GM23338 (cell line): ENCODE data around the gene PHKB. TPM values are rescaled to one million over a fixed set of nuclear protein-coding genes. Genes with fewer than 3 reads are reported as not detected.

Source experiments
- ATAC-seq: fragments of 200-7000 bp; cut with Tn5 transposase; 3 replicates; pipeline ENCODE4 v1.9.1; 2020
- DNase-seq: peaks from one replicate; pipeline ENCODE4 v3.0.0-alpha.2; 2015; ENCODE audit warnings: low spot score
- H2AFZ ChIP-seq: fragments of 200-600 bp; sonication (generic); 2 replicates; pipeline ENCODE4 v1.8.0; 2016; ENCODE audit warnings: antibody characterized with exemption, mild to moderate bottlenecking, moderate library complexity
- H3F3A ChIP-seq: fragments of 200-600 bp; sonication (generic); replicated peaks from 2 replicates; pipeline ENCODE4 v1.8.0; 2017; ENCODE audit warnings: antibody characterized with exemption, mixed run types, low read depth
- H3K27ac ChIP-seq: fragments of 200-600 bp; sonication (generic); 2 replicates; pipeline ENCODE4 v1.6.1; 2016; ENCODE audit warnings: low read depth
- H3K27me3 ChIP-seq: fragments of 200-600 bp; sonication (generic); 2 replicates; pipeline ENCODE4 v1.8.0; 2016; ENCODE audit warnings: mild to moderate bottlenecking, mixed run types, moderate library complexity; ENCODE audit not compliant: insufficient read depth
- H3K36me3 ChIP-seq: fragments of 200-600 bp; sonication (generic); 2 replicates; pipeline ENCODE4 v1.8.0; 2016; ENCODE audit warnings: mild to moderate bottlenecking; ENCODE audit not compliant: insufficient read depth
- H3K4me1 ChIP-seq: fragments of 200-600 bp; sonication (generic); 2 replicates; pipeline ENCODE4 v1.8.0; 2016; ENCODE audit warnings: mild to moderate bottlenecking, moderate library complexity; ENCODE audit not compliant: insufficient read depth
- H3K4me2 ChIP-seq: fragments of 200-600 bp; sonication (generic); 2 replicates; pipeline ENCODE4 v1.7.1; 2017; ENCODE audit warnings: mixed run types
- H3K4me3 ChIP-seq: fragments of 200-600 bp; sonication (generic); 2 replicates; pipeline ENCODE4 v1.6.1; 2016; ENCODE audit warnings: mixed run types
- H3K79me2 ChIP-seq: fragments of 200-600 bp; sonication (generic); replicated peaks from 2 replicates; pipeline ENCODE4 v1.8.0; 2017; ENCODE audit warnings: mild to moderate bottlenecking; ENCODE audit not compliant: insufficient read depth
- H3K9me2 ChIP-seq: fragments of 200-600 bp; sonication (generic); 2 replicates; pipeline ENCODE4 v1.8.0; 2017; ENCODE audit not compliant: insufficient read depth
- H4K20me1 ChIP-seq: fragments of 200-600 bp; sonication (generic); replicated peaks from 2 replicates; pipeline ENCODE4 v1.8.0; 2017; ENCODE audit warnings: mild to moderate bottlenecking; ENCODE audit not compliant: insufficient read depth
- H3K27ac Mint-ChIP-seq: 2 replicates; pipeline ENCODE4 v1.8.0; 2020; ENCODE audit warnings: inconsistent platforms, mild to moderate bottlenecking, moderate library complexity, mixed read lengths
- H3K27me3 Mint-ChIP-seq: 3 replicates; pipeline ENCODE4 v1.8.0; 2022; ENCODE audit warnings: low read depth, mild to moderate bottlenecking, moderate library complexity, mixed read lengths, inconsistent platforms; ENCODE audit not compliant: insufficient read depth, poor library complexity
- H3K36me3 Mint-ChIP-seq: 3 replicates; pipeline ENCODE4 v1.8.0; 2021; ENCODE audit warnings: low read depth, mild to moderate bottlenecking, inconsistent platforms, moderate library complexity, mixed read lengths
- H3K4me1 Mint-ChIP-seq: 3 replicates; pipeline ENCODE4 v1.8.0; 2020; ENCODE audit warnings: mild to moderate bottlenecking, inconsistent platforms, mixed read lengths
- H3K4me3 Mint-ChIP-seq: 3 replicates; pipeline ENCODE4 v1.8.0; 2021; ENCODE audit warnings: moderate library complexity, mild to moderate bottlenecking, inconsistent platforms, mixed read lengths
- H3K9me3 Mint-ChIP-seq: 3 replicates; pipeline ENCODE4 v1.8.0; 2020; ENCODE audit warnings: moderate library complexity, mild to moderate bottlenecking, inconsistent platforms, mixed read lengths
- CREB1 ChIP-seq: fragments of 250-450 bp; sonication (Bioruptor Pico); IDR thresholded peaks from 2 replicates; pipeline ENCODE4 v1.5.0; 2020; ENCODE audit warnings: low read depth, mild to moderate bottlenecking, moderate library complexity
- EZH2 ChIP-seq: fragments of 200-600 bp; sonication (generic); IDR thresholded peaks from one replicate; pipeline ENCODE4 v1.8.0; 2017; ENCODE audit warnings: antibody characterized with exemption, mild to moderate bottlenecking, low read depth; ENCODE audit not compliant: unreplicated experiment
- EZH2phosphoT487 ChIP-seq: fragments of 200-600 bp; sonication (generic); IDR thresholded peaks from one replicate; pipeline ENCODE4 v1.8.1; 2018; ENCODE audit warnings: antibody characterized with exemption; ENCODE audit not compliant: unreplicated experiment
- JUNB ChIP-seq: IDR thresholded peaks from one replicate; pipeline ENCODE4 v1.6.1; 2016; ENCODE audit warnings: antibody characterized with exemption; ENCODE audit not compliant: unreplicated experiment
- NANOG ChIP-seq: IDR thresholded peaks from 2 replicates; pipeline ENCODE4 v1.6.1; 2016; ENCODE audit warnings: antibody characterized with exemption, borderline replicate concordance
- POLR2AphosphoS5 ChIP-seq: IDR thresholded peaks from 2 replicates; pipeline ENCODE4 v1.6.1; 2016; ENCODE audit warnings: antibody characterized with exemption, low read depth
- STAT1 ChIP-seq: IDR thresholded peaks from one replicate; pipeline ENCODE4 v1.6.1; 2016; ENCODE audit warnings: antibody characterized with exemption; ENCODE audit not compliant: unreplicated experiment
- ZNF331 ChIP-seq: fragments of 250-450 bp; sonication (Bioruptor Pico); IDR thresholded peaks from 2 replicates; pipeline ENCODE4 v1.5.0; 2020; ENCODE audit warnings: low read depth, mild to moderate bottlenecking, moderate library complexity
- polyA plus RNA-seq: library from polyadenylated mRNA; unstranded; fragments of >200 nt; fragmentation: Nextera tagmentation; extraction: Ambion mirVana; gene quantifications from 2 replicates; pipeline ENCODE4 v1.2.1, GENCODE V29; 2016
- total RNA-seq: library from RNA; depleted of rRNA; stranded (reverse); fragments of >200 nt; shearing (Covaris generic); gene quantifications from 2 replicates; pipeline ENCODE4 v1.2.3, GENCODE V29; 2014
- TF ChIP-seq, protein P1 (sequence below): IDR thresholded peaks from 2 replicates; pipeline ENCODE4 v1.6.1; 2016; ENCODE audit warnings: antibody characterized with exemption
- TF ChIP-seq, protein P2 (sequence below): fragments of 250-450 bp; sonication (Bioruptor Pico); IDR thresholded peaks from 2 replicates; pipeline ENCODE4 v1.5.0; 2020; ENCODE audit warnings: mild to moderate bottlenecking, moderate library complexity
- TF ChIP-seq, protein P3 (sequence below): IDR thresholded peaks from one replicate; pipeline ENCODE4 v1.6.1; 2018; ENCODE audit warnings: antibody characterized with exemption; ENCODE audit not compliant: unreplicated experiment

The PHKB gene
- total and polyA plus RNA-seq, 2 experiments from 2014 or later = 20.3 to 57.3 TPM

DNA sequence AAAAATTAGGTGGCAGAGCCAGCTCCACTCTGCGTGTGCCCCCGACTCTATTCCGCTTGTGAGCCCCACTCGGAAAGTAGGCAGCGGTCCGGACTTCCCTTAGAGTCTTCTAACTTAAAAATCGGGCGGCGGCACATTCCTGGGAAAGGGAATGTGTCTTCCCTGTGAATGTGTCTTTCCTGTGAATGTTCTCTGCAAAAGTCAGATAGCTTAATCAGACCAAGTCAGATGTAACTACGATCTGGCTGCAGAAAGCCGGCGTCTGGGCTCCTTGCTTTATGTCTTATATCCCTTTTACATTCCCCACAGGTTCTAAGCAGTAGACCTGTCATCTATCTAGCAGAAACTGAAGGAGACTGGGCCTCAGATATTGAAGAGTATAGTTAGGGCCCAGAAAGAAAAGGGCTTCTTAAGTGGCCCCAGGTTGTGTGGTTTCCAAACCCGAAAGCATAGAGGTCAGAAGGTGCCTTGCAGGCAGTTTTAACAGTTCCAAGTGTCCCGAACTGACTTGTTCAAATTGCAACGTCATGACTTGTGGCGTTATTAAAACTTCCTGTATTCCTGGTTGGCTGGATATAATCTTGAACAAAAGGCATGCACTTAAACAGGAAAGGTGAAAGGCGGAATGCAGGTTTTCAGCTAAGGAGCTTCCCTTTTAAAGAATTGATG, 601 bp downstream of the PHKB start:
- H3K4me1 Mint-ChIP-seq = peaks cover 23% of the 10 kb centered on the region
- no peaks in the 10 kb centered on the region for H4K20me1 ChIP-seq
- peaks cover 6% of the 10 kb centered on the region; the same call in 2 of the 3 replicates for H3K36me3 Mint-ChIP-seq
- peak overlapping the region; percentile 99 for H3K4me3 Mint-ChIP-seq
- no peaks in the 10 kb centered on the region for H3K27me3 ChIP-seq
- H3F3A ChIP-seq = no peaks in the 10 kb centered on the region; the same call in 1 of the 2 replicates
- peaks cover 7% of the 10 kb centered on the region for H3K27me3 Mint-ChIP-seq
- ATAC-seq (peak; percentile 21), DNase-seq (peak; percentile 60)
- peak overlapping the region; percentile 94 for H3K27ac ChIP-seq
- H3K79me2 ChIP-seq = peaks cover 46% of the 10 kb centered on the region
- H2AFZ ChIP-seq = peak overlapping the region; percentile 98
- TF ChIP-seq CREB1 (CRISPR knock-in tag) (no peak), POLR2AphosphoS5 (no peak), NANOG (no peak), ZNF331 (CRISPR knock-in tag) (no peak), EZH2 (no peak), JUNB (no peak), EZH2phosphoT487 (no peak), STAT1 (no peak)
- TF ChIP-seq, protein P1, sequence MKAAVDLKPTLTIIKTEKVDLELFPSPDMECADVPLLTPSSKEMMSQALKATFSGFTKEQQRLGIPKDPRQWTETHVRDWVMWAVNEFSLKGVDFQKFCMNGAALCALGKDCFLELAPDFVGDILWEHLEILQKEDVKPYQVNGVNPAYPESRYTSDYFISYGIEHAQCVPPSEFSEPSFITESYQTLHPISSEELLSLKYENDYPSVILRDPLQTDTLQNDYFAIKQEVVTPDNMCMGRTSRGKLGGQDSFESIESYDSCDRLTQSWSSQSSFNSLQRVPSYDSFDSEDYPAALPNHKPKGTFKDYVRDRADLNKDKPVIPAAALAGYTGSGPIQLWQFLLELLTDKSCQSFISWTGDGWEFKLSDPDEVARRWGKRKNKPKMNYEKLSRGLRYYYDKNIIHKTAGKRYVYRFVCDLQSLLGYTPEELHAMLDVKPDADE = no peak
- TF ChIP-seq, protein P2, sequence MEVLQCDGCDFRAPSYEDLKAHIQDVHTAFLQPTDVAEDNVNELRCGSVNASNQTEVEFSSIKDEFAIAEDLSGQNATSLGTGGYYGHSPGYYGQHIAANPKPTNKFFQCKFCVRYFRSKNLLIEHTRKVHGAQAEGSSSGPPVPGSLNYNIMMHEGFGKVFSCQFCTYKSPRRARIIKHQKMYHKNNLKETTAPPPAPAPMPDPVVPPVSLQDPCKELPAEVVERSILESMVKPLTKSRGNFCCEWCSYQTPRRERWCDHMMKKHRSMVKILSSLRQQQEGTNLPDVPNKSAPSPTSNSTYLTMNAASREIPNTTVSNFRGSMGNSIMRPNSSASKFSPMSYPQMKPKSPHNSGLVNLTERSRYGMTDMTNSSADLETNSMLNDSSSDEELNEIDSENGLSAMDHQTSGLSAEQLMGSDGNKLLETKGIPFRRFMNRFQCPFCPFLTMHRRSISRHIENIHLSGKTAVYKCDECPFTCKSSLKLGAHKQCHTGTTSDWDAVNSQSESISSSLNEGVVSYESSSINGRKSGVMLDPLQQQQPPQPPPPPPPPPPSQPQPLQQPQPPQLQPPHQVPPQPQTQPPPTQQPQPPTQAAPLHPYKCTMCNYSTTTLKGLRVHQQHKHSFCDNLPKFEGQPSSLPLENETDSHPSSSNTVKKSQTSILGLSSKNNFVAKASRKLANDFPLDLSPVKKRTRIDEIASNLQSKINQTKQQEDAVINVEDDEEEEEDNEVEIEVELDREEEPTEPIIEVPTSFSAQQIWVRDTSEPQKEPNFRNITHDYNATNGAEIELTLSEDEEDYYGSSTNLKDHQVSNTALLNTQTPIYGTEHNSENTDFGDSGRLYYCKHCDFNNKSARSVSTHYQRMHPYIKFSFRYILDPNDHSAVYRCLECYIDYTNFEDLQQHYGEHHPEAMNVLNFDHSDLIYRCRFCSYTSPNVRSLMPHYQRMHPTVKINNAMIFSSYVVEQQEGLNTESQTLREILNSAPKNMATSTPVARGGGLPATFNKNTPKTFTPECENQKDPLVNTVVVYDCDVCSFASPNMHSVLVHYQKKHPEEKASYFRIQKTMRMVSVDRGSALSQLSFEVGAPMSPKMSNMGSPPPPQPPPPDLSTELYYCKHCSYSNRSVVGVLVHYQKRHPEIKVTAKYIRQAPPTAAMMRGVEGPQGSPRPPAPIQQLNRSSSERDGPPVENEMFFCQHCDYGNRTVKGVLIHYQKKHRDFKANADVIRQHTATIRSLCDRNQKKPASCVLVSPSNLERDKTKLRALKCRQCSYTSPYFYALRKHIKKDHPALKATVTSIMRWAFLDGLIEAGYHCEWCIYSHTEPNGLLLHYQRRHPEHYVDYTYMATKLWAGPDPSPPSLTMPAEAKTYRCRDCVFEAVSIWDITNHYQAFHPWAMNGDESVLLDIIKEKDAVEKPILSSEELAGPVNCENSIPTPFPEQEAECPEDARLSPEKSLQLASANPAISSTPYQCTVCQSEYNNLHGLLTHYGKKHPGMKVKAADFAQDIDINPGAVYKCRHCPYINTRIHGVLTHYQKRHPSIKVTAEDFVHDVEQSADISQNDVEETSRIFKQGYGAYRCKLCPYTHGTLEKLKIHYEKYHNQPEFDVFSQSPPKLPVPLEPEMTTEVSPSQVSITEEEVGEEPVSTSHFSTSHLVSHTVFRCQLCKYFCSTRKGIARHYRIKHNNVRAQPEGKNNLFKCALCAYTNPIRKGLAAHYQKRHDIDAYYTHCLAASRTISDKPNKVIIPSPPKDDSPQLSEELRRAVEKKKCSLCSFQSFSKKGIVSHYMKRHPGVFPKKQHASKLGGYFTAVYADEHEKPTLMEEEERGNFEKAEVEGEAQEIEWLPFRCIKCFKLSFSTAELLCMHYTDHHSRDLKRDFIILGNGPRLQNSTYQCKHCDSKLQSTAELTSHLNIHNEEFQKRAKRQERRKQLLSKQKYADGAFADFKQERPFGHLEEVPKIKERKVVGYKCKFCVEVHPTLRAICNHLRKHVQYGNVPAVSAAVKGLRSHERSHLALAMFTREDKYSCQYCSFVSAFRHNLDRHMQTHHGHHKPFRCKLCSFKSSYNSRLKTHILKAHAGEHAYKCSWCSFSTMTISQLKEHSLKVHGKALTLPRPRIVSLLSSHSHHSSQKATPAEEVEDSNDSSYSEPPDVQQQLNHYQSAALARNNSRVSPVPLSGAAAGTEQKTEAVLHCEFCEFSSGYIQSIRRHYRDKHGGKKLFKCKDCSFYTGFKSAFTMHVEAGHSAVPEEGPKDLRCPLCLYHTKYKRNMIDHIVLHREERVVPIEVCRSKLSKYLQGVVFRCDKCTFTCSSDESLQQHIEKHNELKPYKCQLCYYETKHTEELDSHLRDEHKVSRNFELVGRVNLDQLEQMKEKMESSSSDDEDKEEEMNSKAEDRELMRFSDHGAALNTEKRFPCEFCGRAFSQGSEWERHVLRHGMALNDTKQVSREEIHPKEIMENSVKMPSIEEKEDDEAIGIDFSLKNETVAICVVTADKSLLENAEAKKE = no peak
- TF ChIP-seq, protein P3, sequence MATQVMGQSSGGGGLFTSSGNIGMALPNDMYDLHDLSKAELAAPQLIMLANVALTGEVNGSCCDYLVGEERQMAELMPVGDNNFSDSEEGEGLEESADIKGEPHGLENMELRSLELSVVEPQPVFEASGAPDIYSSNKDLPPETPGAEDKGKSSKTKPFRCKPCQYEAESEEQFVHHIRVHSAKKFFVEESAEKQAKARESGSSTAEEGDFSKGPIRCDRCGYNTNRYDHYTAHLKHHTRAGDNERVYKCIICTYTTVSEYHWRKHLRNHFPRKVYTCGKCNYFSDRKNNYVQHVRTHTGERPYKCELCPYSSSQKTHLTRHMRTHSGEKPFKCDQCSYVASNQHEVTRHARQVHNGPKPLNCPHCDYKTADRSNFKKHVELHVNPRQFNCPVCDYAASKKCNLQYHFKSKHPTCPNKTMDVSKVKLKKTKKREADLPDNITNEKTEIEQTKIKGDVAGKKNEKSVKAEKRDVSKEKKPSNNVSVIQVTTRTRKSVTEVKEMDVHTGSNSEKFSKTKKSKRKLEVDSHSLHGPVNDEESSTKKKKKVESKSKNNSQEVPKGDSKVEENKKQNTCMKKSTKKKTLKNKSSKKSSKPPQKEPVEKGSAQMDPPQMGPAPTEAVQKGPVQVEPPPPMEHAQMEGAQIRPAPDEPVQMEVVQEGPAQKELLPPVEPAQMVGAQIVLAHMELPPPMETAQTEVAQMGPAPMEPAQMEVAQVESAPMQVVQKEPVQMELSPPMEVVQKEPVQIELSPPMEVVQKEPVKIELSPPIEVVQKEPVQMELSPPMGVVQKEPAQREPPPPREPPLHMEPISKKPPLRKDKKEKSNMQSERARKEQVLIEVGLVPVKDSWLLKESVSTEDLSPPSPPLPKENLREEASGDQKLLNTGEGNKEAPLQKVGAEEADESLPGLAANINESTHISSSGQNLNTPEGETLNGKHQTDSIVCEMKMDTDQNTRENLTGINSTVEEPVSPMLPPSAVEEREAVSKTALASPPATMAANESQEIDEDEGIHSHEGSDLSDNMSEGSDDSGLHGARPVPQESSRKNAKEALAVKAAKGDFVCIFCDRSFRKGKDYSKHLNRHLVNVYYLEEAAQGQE = no peak
- H3K4me2 ChIP-seq = peak overlapping the region; percentile 95
- peak overlapping the region; percentile 94 for H3K27ac Mint-ChIP-seq
- no peaks in the 10 kb centered on the region for H3K9me3 Mint-ChIP-seq
- peaks cover 22% of the 10 kb centered on the region for H3K4me1 ChIP-seq
- H3K36me3 ChIP-seq = no peaks in the 10 kb centered on the region
- H3K4me3 ChIP-seq = peak overlapping the region; percentile 93
- H3K9me2 ChIP-seq = no peaks in the 10 kb centered on the region
